Measurements from ENCODE around the gene CLC.
"Not testable (repeated sequence)": the region's sequence is repeated elsewhere in the genome, so short reads cannot be mapped to it uniquely, and the experiment has no call there.

The CLC gene

DNA sequence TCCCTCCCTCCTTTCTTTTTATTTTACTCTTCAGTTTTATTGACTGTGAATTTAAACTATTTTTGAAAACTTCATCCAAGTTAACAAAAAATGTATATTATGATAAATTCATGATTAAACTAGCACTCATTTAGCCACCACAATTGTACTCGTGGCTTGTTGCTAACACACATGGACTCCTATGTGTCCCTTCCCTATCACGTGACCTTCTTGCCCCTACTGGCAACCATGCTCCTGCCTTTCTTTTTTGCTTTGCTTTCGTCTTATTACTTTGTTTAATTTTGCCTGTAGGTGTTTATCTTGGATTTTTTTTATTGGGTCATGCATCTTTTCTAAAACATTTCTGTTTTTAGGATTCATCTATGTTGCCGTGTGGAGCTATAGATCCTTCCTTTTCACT, 8.2 kb downstream of the CLC start:
- no peak for DNase-seq (ENCODE audit: low read depth)

DNA sequence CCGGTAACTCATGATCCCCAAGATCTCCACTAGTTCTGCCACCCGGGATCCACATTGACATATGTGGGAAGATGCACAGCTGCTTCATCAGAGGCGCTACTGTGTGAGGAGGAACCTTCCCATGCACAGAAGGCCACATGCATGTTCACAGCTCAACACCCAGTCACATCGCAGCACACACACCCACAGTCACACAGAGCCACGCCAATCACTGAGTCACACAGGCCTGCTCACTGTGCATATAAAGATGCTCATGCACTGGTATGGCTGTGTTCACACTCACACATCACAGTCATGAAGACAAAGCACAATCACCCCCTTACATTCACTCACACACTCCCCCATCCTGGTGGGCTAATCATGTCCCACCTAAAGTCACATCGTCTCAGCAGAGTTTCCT, 9.8 kb downstream of the CLC start:
- no peak for DNase-seq (ENCODE audit: low read depth)

DNA sequence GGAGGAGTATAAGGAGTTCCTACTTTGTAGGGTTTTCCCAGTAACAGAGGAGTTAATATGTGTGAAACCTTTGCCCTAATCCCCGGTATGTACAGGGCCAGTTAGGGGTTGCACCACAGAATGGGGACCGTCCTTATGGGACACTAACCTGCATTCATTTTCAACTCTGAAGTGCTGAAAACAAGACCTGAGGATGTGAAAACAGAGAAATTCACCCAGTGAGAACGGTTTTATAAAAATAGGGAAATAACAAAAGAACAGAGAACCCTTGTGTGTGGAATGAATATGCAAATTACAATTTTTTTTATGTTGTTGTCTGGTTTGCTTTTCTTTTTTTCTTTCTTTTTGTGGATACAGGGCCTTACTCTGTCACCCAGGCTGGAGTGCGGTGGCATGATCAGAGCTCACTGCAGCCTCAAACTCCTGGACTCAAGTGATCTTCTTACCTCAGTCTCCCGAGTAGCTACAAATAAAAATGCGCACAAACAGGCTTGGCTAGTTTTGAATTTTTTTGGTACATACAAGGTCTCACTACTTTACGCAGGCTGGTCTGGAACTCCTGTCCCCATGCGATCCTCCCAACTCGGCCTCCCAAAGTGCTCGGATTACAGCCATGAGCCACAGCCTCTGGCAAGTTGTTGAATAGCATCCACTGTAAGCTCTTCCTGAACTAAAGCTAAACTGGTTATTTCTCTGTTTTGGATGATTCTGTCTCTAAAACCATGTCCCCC, 10.6 kb downstream of the CLC start:
- no peak for DNase-seq (ENCODE audit: low read depth)

DNA sequence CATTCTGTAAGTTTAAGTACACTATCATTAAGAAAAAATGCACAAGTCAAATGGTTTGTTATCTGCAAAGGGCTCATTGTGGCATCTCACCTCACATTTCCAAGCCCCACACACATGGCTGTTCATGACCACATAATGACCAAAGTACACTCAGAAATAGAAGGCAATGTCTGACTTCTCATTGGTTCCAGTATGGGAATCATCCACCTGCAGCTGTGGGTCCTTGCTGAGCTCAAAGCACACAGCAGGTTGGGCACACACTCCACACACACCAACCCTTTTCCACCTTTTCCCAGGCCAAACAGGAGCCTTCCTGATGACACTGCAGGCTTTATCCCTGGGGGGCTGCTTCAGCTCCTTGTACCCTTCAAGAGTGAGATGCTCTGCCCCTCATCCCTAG, 11.8 kb downstream of the CLC start:
- DNase-seq (ENCODE audit: low read depth): no peak

DNA sequence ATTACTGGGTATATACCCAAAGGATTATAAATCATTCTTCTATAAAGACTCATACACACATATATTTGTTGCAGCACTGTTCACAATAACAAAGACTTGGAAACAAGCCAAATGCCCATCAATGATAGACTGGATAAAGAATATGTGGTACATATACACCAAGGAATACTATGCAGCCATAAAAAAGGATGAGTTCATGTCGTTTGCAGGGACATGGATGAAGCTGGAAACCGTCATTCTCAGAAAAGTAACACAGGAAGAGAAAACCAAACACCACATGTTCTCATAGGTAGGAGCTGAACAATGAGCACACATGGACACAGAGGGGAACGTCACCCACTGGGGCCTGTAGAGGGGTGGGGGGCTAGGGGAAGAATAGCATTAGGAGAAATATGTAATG, 17.7 kb downstream of the CLC start:
- not testable (repeated sequence) for DNase-seq (ENCODE audit: low read depth)

DNA sequence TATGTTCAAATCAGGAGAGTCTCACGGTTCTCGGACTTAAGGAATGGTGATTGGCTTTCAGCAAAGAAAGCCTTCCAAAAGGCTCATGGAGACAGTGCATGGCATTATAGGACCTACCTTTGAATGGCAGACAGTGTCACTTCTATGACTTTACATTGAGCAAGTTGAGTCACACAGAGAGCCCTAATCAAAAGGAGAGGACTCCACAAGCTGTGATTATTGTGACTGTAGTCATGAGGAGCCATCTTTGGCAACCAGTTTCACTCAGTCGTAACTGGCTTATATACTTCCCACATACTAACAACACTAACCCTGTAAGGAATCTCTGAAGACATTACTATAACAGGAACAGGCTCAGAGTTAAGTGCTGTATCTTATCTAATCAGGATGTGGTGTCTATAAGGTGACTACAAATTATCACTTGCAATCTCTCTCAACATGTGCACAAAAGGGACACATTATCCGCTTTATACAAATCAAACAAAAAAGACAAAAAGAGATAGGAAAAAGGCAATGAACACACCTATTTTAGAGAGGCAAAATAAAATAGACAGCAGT, 27.4 kb downstream of the CLC start:
- DNase-seq (ENCODE audit: low read depth): no peak

DNA sequence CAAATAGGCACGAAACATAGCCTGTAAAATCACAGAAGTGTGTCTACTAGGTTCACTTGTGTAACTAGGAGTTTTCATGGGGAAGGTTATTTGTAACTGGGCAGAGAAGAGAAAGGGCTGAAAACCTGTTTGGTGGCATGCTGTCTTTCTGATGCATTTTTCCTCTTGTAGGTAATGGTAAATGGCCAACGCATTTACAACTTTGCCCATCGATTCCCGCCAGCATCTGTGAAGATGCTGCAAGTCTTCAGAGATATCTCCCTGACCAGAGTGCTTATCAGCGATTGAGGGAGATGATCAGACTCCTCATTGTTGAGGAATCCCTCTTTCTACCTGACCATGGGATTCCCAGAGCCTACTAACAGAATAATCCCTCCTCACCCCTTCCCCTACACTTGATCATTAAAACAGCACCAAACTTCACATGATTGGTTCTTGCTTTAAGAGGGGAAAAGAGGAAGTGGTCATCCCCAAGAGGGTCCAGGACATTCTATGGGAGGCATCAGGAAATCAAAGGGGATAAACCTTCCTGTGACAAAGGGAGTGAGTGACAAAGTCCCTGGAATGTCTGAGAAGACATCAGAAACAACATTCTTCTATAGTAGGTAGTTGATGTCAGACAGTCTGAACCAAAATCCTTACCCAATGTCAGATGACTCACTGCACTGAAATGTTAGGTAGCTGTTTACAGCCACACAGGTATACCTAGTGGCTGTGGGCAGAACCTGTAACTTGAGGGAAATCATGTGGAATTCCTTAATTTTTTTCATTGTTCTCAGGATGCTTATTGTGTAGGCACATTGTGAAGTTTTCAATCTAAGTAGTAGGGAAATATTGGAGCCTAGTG, 28.6 kb downstream of the CLC start:
- DNase-seq (ENCODE audit: low read depth): no peak

DNA sequence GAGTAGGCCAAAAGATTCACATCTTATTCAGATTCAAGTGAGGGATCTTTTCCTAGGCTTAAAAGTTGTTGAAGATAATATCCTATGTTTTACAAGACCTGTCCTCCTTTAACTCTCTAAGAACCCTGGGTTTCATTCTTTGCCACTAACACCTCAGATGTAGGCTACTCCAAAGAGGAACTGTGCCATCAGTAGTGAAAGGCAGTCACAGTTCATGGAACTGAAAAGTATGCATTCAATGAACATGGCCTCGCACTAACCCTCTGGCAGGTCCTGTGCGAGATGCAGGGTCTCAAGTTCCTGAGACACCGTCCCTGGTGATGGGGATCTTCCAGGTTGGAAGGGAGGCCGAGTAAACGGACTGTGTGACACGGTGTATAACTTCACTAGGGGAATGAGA, 29.2 kb downstream of the CLC start:
- DNase-seq (ENCODE audit: low read depth): no peak

DNA sequence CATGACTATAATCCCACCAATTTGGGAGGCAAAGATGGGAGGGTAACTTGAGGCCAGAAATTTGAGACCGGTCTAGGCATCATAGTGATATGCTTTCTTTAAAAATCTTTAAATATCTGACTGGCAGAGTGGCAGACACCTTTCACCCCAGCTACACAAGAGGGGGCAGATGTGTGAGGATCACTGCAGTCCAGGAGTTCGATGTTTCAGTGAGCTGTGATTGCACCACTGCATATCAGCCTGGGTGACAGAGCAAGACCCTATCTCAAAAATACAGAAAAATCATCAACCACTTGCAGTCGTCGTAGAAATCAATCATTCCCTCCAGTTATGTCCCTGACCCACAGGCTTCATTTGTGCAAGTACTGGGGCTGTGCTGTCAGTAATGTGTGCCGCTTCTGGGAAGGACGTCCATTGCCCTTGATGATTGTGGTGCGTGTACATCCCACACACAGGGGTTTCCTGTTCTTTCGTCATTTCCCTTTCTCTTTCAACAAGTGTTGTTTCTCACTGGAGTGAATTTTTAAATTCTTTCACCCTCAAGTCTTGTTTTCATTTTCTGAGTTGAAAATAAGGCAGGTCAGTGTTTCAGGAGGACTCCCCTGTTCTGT, 32.1 kb downstream of the CLC start:
- no peak for DNase-seq (ENCODE audit: low read depth)

DNA sequence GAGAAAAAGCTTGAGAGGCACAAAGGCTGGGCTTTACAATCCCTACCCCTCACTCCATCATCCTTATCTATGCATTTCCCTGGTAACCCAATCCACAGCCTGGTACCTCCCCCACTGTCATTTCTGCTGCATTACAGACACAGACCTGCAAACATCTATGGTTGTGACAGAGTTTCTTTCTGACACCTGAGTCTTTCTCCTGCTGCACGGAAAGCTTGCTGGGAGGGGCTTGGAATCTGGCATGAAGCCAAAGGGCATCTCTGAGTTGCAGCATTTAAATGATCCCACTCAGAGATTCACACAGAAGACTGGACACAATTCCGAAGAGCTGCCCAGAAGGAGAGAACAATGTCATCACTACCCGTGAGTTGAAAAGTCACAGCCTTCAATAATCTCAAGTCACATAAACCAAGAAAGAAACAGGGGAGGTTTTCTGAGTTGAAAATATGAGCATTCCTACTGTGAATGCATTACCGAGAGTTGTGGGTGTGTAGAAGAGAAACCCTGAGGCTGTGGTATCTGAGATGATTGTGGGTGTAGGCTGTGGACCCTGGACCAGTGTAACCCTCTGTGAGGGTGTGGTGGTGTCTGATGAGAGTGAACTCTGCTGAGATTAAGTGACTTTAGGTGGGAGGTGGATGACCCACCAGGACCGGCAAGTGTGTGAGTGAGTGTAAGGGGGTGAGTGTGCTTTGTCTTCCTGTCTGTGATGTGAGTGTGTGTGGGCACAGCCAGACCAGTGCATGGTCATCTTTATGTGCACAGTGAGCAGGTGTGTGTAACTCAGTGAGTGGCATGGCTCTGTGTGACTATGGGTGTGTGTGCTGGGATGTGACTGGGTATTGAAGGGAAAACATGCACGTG, 33.4 kb downstream of the CLC start, which contains the start of gene LGALS14:
Gene LGALS14 (plus strand): TSS at position 301 of the 864 bp plus-strand sequence. CDS start 48 bp downstream, at position 349.
- DNase-seq (ENCODE audit: low read depth): no peak

DNA sequence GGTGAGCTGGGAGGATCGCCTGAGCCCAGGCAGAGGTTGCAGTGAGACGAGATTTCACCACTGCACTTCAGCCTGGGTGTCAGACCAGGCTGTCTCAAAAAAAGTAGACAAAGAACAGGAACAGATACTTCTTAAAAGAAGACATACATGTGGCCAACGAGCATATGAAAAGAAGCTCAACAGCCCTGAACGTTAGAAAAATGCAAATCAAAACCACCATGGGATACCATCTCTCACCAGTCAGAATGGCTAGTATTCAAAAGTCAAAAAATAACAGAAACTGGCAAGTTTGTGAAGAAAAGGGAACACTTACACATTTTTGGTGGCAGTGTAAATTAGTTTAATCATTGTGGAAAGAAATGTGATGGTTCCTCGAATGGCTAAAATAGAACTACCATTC, 36.5 kb downstream of the CLC start:
- DNase-seq (ENCODE audit: low read depth): no peak

DNA sequence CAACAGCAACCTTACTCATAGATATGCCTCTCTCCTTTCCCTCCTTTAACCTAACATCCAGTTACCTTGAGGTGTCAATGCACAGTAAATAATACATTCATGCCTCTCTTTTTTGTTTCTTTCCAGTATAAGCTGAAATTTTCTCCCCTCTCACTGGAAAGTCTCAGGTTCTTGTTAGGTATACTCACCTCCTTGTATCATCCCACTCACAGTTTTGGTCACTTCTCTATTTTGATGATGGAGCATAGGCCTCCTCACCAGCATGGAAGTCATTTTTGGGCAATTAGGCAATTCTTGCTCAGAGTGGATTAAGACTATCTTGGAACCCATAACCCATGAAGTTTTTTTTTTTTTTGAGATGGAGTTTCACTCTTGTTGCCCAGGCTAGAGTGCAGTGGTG, 39.3 kb downstream of the CLC start:
- no peak for DNase-seq (ENCODE audit: low read depth)

DNA sequence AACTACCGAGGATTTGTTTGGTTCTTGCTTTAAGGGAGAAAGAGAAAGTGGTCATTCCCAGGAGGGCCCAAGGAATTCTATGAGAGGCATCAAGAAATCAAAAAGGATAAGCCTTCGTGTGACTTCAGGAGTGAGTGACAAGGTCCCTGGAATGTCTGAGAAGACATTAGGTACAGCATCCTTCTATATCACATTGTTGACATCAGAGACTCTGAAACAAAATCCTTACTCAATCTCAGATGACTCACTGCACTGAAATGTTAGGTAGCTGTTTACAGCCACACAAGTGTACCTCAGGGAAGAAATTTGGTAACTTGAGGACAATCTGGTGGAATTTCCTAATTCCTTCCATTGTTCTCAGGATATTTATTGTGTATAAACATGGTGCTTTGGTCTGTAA, 41.4 kb downstream of the CLC start:
- DNase-seq (ENCODE audit: low read depth): no peak

DNA sequence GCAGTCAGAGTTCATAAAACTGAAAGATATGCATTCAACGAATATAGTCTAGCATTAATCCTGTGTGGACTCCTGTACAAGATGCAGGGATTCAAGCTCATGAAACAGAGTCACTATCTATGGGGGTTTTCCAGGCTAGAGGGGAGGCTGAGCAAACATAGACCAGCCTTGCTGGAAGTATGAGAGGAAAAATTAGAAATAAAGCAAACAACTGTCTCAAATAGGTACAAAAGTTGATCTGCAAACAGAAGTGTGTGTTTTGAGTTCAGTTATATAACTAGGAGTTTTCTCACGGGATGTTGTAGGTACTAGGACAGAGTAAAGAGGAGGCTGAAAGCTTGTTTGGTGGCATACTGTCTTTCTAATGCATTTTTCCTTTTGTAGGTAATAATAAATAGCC, 42.1 kb downstream of the CLC start:
- no peak for DNase-seq (ENCODE audit: low read depth)

DNA sequence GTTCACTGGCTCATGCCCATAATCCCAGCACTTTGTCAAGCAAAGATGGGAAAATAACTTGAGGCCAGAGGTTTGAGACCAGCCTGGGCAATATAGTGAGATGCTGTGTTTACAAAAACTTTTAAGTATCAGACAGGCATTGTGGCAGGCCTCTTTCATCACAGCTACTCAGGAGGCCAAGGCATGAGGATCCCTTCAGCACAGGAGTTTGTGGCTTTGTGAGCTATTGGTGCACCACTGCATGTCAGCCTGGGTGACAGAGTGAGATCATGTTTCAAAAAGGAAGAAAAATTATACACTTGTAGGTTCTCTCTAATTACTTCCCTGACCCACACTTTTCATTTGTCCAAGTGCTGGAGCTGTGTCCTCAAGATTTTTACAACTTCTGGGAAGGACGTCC, 45.0 kb downstream of the CLC start:
- no peak for DNase-seq (ENCODE audit: low read depth)

DNA sequence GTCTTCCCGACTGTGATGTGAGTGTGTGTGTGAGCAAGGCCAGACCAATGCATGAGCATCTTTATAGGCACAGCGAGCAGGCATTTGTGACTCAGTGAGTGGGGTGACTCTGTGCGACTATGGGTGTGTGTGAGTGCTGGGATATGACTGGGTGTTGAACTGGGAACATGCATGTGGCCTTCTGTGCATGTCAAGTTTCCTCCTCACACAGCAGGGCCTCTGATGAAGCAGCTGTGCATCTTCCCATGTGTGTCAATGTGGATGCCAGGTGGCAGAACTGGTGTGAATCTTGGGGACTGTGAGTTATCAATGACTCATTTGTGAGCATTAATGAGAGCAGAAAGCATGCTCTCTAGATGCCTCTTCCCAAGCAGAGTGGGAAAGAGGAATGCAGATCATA, 45.7 kb downstream of the CLC start:
- no peak for DNase-seq (ENCODE audit: low read depth)

DNA sequence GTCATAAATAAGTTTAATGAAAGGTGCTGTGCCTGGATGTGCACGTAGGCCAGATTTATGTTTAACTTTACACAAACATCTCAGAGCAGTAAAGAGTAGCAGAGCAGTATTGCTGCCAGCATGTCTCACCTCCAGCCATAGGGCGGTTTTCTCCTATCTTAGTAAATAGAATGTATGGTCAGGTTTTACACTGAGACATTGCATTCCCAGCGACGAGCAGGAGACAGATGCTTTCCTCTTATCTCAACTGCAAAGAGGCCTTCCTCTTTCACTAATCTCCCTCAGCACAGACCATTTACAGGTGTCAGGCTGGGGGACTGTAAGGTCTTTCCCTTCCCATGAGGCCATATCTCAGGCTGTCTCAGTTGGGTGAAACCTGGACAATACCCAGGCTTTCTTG, 49.2 kb downstream of the CLC start:
- DNase-seq (ENCODE audit: low read depth): not testable (repeated sequence)

DNA sequence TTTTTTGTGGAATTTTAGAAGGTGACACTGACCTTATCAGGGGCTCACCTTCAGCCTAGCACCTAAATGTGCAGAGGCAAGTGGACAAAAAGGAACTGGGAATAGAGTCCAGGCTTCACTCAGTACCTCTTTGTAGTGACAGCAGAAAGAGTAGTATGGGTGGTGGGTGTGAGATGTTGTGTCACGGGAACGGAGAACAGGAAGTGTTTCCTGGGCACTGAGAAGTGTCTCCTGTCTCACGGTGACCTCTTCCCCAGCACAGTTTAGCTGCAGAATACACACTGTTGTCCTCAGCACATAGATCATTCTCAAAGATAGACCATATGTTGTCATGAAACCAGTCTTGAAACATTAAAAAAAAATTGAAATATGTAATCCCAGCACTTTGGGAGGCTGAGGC, 51.1 kb downstream of the CLC start:
- no peak for DNase-seq (ENCODE audit: low read depth)

DNA sequence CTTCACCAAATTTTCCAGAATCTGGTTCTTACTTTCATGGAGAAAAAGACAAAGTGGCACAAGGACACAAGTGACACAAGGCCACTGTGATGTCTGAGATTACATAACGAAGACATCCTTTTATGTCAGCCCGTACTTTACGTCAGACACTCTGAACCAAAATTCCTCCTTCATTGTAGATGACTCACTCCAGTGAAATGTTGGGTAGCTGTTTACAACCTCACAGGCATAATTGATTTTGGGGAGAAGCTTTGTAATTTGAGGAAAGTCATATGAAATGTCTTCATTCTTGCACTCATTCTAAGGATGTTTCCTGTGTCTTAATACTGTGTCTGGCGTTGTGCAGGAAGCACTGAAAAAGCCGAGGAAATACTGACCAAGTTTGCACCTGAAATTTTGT, 53.6 kb downstream of the CLC start:
- DNase-seq (ENCODE audit: low read depth): no peak

DNA sequence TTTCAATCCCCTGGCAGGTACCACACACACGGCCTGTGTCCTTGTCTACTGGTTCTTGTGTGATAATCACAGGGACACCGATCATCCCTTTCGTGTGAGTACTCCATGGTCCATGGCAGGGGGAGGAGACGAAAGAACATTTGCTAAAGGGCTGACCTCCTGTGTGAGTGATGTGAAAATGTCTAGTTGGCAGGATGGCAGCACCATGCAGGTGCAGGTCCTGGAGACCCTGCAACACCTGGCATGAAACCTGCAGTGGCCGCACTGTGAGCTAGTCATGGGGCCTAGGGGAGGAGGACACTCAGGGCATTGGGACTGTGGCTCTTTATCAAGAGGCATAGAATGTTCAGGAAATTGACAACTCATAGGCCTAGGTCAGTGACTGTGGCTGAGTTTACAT, 56.4 kb downstream of the CLC start:
- no peak for DNase-seq (ENCODE audit: low read depth)

Data from activated T-helper 1 cell treated with Interleukin-2 at 50 U/mL for 16 hours (primary cell).